Liver (tissue), 9 donors: ENCODE data around the gene CD226. TPM values are rescaled to one million over a fixed set of nuclear protein-coding genes. Genes with fewer than 3 reads are reported as not detected.
"Not testable (repeated sequence)": the region's sequence is repeated elsewhere in the genome, so short reads cannot be mapped to it uniquely, and the experiment has no call there.

Experiments
- DNase-seq: peaks from one replicate; pipeline ENCODE4 v3.0.0-alpha.2; 2017; ENCODE audit warnings: low spot score
- H3K27ac ChIP-seq, 2 donors: one replicate each; pipeline ENCODE4 v1.7.0; 2013; ENCODE audit warnings: inconsistent platforms in 2 of 2, low read length in 2 of 2, control low read depth in 1 of 2, low read depth in 1 of 2, mild to moderate bottlenecking in 1 of 2
- H3K27me3 ChIP-seq, 4 donors: one replicate each; pipeline versions ENCODE4 v1.6.1 to v1.7.0; 2013; ENCODE audit warnings: low read length in 3 of 4, inconsistent platforms in 1 of 4, mild to moderate bottlenecking in 1 of 4, moderate library complexity in 1 of 4; ENCODE audit not compliant: control insufficient read depth in 4 of 4, insufficient read depth in 4 of 4
- H3K36me3 ChIP-seq, 4 donors: one replicate each; pipeline versions ENCODE4 v1.6.1 to v1.7.0; 2013; ENCODE audit warnings: low read length in 3 of 4, mild to moderate bottlenecking in 3 of 4, low read depth in 1 of 4, moderate library complexity in 1 of 4; ENCODE audit not compliant: control insufficient read depth in 4 of 4, insufficient read depth in 3 of 4
- H3K4me1 ChIP-seq, 4 donors: one replicate each; pipeline versions ENCODE4 v1.6.1 to v1.7.0; 2013; ENCODE audit warnings: low read length in 3 of 4, mild to moderate bottlenecking in 3 of 4, moderate library complexity in 1 of 4; ENCODE audit not compliant: control insufficient read depth in 4 of 4, insufficient read depth in 4 of 4
- H3K4me3 ChIP-seq, 3 donors: one replicate each; pipeline versions ENCODE4 v1.6.1 to v1.7.0; 2013; ENCODE audit warnings: low read length in 3 of 3, control low read depth in 1 of 3, low read depth in 1 of 3, mild to moderate bottlenecking in 1 of 3
- H3K9ac ChIP-seq, 2 donors: one replicate each; pipeline ENCODE4 v1.7.0; 2013; ENCODE audit warnings: low read length in 2 of 2, mild to moderate bottlenecking in 2 of 2, moderate library complexity in 2 of 2, control low read depth in 1 of 2, low read depth in 1 of 2
- H3K9me3 ChIP-seq, 4 donors: one replicate each; pipeline versions ENCODE4 v1.6.1 to v1.7.0; 2013; ENCODE audit warnings: low read length in 3 of 4; ENCODE audit not compliant: control insufficient read depth in 4 of 4
- CTCF ChIP-seq: fragments of 150-350 bp; IDR thresholded peaks from 2 replicates; pipeline ENCODE4 v1.5.1; 2017; ENCODE audit warnings: improper control_type of control experiment, low read depth, low read length; ENCODE audit not compliant: missing input control
- EGR1 ChIP-seq, 2 donors: IDR thresholded peaks; 2 replicates each; pipeline ENCODE4 v1.6.1; 2016 to 2018; ENCODE audit warnings: antibody characterized with exemption in 2 of 2, low read depth in 2 of 2
- FOXA1 ChIP-seq: IDR thresholded peaks from 2 replicates; pipeline ENCODE4 v1.6.1; 2016; ENCODE audit warnings: antibody characterized with exemption
- FOXA2 ChIP-seq: IDR thresholded peaks from 2 replicates; pipeline ENCODE4 v1.6.1; 2016; ENCODE audit warnings: antibody characterized with exemption
- GABPA ChIP-seq, 2 donors: IDR thresholded peaks in 1 of 2; conservative IDR thresholded peaks in 1 of 2; 2 replicates each; pipeline ENCODE4 v1.6.1; 2016; ENCODE audit warnings: antibody characterized with exemption in 2 of 2, mild to moderate bottlenecking in 1 of 2, moderate library complexity in 1 of 2
- HNF4A ChIP-seq, 2 donors: conservative IDR thresholded peaks; 2 replicates each; pipeline ENCODE4 v1.6.1; 2016; ENCODE audit warnings: antibody characterized with exemption in 2 of 2, mild to moderate bottlenecking in 2 of 2
- HNF4G ChIP-seq: IDR thresholded peaks from 2 replicates; pipeline ENCODE4 v1.6.1; 2016; ENCODE audit warnings: antibody characterized with exemption
- NR2F2 ChIP-seq: IDR thresholded peaks from 2 replicates; pipeline ENCODE4 v1.6.1; 2016; ENCODE audit warnings: antibody characterized with exemption
- RAD21 ChIP-seq, 2 donors: IDR thresholded peaks; 2 replicates each; pipeline ENCODE4 v1.6.1; 2016; ENCODE audit warnings: antibody characterized with exemption in 2 of 2, mild to moderate bottlenecking in 2 of 2
- RXRA ChIP-seq, 2 donors: IDR thresholded peaks; 2 replicates each; pipeline ENCODE4 v1.6.1; 2017 to 2018; ENCODE audit warnings: antibody characterized with exemption in 2 of 2, mild to moderate bottlenecking in 1 of 2
- SP1 ChIP-seq: IDR thresholded peaks from 2 replicates; pipeline ENCODE4 v1.6.1; 2018; ENCODE audit warnings: antibody characterized with exemption, mild to moderate bottlenecking
- TAF1 ChIP-seq: conservative IDR thresholded peaks from 2 replicates; pipeline ENCODE4 v1.6.1; 2016; ENCODE audit warnings: antibody characterized with exemption, mild to moderate bottlenecking
- YY1 ChIP-seq: IDR thresholded peaks from 2 replicates; pipeline ENCODE4 v1.6.1; 2016; ENCODE audit warnings: antibody characterized with exemption, mild to moderate bottlenecking
- ZBTB33 ChIP-seq: IDR thresholded peaks from 2 replicates; pipeline ENCODE4 v1.6.1; 2016; ENCODE audit warnings: antibody characterized with exemption
- WGBS: extraction: QIAGEN DNeasy Blood & Tissue Kit; methylation state at CpG from one replicate; pipeline ENCODE4 v1.1.7; 2013; 5-methylcytosine and 5-hydroxymethylcytosine counted together
- polyA plus RNA-seq, 2 donors: library from polyadenylated mRNA; stranded (reverse) in 1 of 2; unstranded in 1 of 2; fragments of 200-250 nt in 1 of 2; fragments of >200 nt in 1 of 2; fragmentation: Nextera tagmentation in 1 of 2; extraction: Ambion mirVana in 1 of 2; gene quantifications; one replicate each; pipeline versions ENCODE4 v1.2.1 to v1.2.3, GENCODE V29; 2013 to 2015
- total RNA-seq, 2 donors: library from RNA; depleted of rRNA; stranded (reverse); fragments of >200 nt; gene quantifications; one replicate each; pipeline ENCODE4 v1.2.3, GENCODE V29; 2014
- TF ChIP-seq, protein P1 (sequence below): IDR thresholded peaks from 2 replicates; pipeline ENCODE4 v1.6.1; 2016; ENCODE audit warnings: antibody characterized with exemption
- TF ChIP-seq, protein P2 (sequence below): IDR thresholded peaks from 2 replicates; pipeline ENCODE4 v1.6.1; 2016; ENCODE audit warnings: antibody characterized with exemption
- donor health status: healthy.
- donor health status: healthy.
- donor health status: healthy.
- donor health status: healthy.
- donor health status: healthy.

The CD226 gene
- total and polyA plus RNA-seq, 4 donors, result 0.50 to 5.2 (median 3.0) TPM

DNA sequence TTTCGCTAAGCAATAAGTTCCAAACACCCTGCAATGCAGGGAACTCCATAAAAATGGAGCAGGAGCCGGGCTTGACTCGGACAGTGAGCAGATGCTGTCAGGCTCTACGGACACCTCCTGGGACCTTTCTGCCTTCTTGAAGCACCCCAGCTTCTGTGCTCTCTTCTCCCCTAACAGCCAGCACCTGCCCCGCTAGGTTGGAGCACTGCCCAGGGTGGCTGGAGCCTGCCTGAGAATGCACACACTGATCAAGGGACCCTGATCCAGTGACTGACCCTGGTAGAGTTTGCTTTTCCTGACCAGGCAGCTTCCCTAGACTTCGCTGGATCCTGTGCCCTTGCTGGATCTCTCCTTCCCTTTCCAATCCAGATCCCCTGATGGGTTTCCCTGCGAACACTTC lies 40.9 kb downstream of the CD226 start:
- 94% methylated on average over 7 of the region's 7 CpGs for WGBS
- Histone ChIP-seq H3K9ac (no peak overlapping the region), H3K27ac (no peak overlapping the region), H3K36me3 (peaks cover 0 to 3% (median 1%) of the 10 kb centered on the region in 4 donors), H3K27me3 (no peaks in the 10 kb centered on the region), H3K4me3 (no peak overlapping the region), H3K9me3 (no peaks in the 10 kb centered on the region), H3K4me1 (no peaks in the 10 kb centered on the region)
- DNase-seq, result no peak
- TF ChIP-seq RAD21 (IDR thresholded peaks at IDR 0.05) (no peak), FOXA1 (no peak), YY1 (no peak), NR2F2 (no peak)
- TF ChIP-seq, protein P1, sequence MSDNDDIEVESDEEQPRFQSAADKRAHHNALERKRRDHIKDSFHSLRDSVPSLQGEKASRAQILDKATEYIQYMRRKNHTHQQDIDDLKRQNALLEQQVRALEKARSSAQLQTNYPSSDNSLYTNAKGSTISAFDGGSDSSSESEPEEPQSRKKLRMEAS, result no peak

GRCh38 chr18:69900941-69901340 lies 46.7 kb downstream of the CD226 start:
- Histone ChIP-seq H3K9me3 (no peaks in the 10 kb centered on the region), H3K27me3 (no peaks in the 10 kb centered on the region), H3K4me3 (no peak overlapping the region), H3K4me1 (no peaks in the 10 kb centered on the region), H3K36me3 (peaks cover 0 to 2% (median 0%) of the 10 kb centered on the region in 4 donors), H3K9ac (no peak overlapping the region), H3K27ac (no peak overlapping the region)
- no peak for DNase-seq
- WGBS, result 91% methylated on average over 2 of the region's 2 CpGs
- TF ChIP-seq, protein P2, sequence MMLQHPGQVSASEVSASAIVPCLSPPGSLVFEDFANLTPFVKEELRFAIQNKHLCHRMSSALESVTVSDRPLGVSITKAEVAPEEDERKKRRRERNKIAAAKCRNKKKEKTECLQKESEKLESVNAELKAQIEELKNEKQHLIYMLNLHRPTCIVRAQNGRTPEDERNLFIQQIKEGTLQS, result no peak
- TF ChIP-seq GABPA (IDR thresholded peaks at IDR 0.05 in 1 of 2, conservative IDR thresholded peaks at IDR 0.05 in 1 of 2), result no peak
- TF ChIP-seq, protein P1, result no peak
- TF ChIP-seq RXRA (IDR thresholded peaks at IDR 0.05), result no peak
- TF ChIP-seq HNF4G, result no peak
- TF ChIP-seq FOXA2, result no peak
- TF ChIP-seq NR2F2, result no peak
- TF ChIP-seq HNF4A (conservative IDR thresholded peaks at IDR 0.05), result no peak
- no peak for TF ChIP-seq CTCF
- TF ChIP-seq YY1, result no peak
- TF ChIP-seq SP1, result no peak
- TF ChIP-seq ZBTB33, result no peak
- TF ChIP-seq TAF1, result no peak
- no peak for TF ChIP-seq FOXA1
- TF ChIP-seq EGR1 (IDR thresholded peaks at IDR 0.05; ENCODE audit: low read depth in 2 of 2), result no peak

- H3K27ac ChIP-seq, H3K27me3 ChIP-seq: not testable (repeated sequence)
- WGBS, result 90% methylated on average over 4 of the region's 4 CpGs
Measured at GRCh38 chr18:69899154-69899923, 48.3 kb downstream of the CD226 start.

More at GRCh38 chr18:69899154-69899923, 48.3 kb downstream of the CD226 start:
- DNase-seq, H3K36me3 ChIP-seq, H3K4me3 ChIP-seq, H3K9ac ChIP-seq, H3K9me3 ChIP-seq, H3K4me1 ChIP-seq: not testable (repeated sequence)
